PFSK-1 (cell line): Measurements from ENCODE around the gene TMEM167B.

ENCODE experiments used
- FOXP2 ChIP-seq: optimal IDR thresholded peaks from 2 replicates; pipeline ENCODE3; 2011; ENCODE audit warnings: borderline replicate concordance, control low read depth, inconsistent platforms; ENCODE audit not compliant: insufficient read depth; ENCODE audit errors: extremely low read length, extremely low read depth
- POLR2AphosphoS5 ChIP-seq: IDR thresholded peaks from 2 replicates; pipeline ENCODE4 v1.6.1; 2012; ENCODE audit warnings: low read depth, mild to moderate bottlenecking, control low read depth, low read length, moderate library complexity
- SIN3A ChIP-seq: IDR thresholded peaks from 2 replicates; pipeline ENCODE4 v1.6.1; 2012; ENCODE audit warnings: mild to moderate bottlenecking, low read length, moderate library complexity, borderline replicate concordance; ENCODE audit not compliant: insufficient read depth
- TAF1 ChIP-seq: IDR thresholded peaks from 2 replicates; pipeline ENCODE4 v1.6.1; 2012; ENCODE audit warnings: low read length, control low read depth, borderline replicate concordance; ENCODE audit not compliant: insufficient read depth
- TF ChIP-seq, protein P1 (sequence below), 2 experiments: IDR thresholded peaks; 2 replicates each; pipeline versions ENCODE4 v1.6.1 to v1.8.0; 2011 to 2012; ENCODE audit warnings: low read depth in 2 of 2, low read length in 2 of 2, control low read depth in 1 of 2, inconsistent platforms in 1 of 2, mild to moderate bottlenecking in 1 of 2, moderate library complexity in 1 of 2; ENCODE audit not compliant: insufficient read depth in 1 of 2

Gene TMEM167B

DNA sequence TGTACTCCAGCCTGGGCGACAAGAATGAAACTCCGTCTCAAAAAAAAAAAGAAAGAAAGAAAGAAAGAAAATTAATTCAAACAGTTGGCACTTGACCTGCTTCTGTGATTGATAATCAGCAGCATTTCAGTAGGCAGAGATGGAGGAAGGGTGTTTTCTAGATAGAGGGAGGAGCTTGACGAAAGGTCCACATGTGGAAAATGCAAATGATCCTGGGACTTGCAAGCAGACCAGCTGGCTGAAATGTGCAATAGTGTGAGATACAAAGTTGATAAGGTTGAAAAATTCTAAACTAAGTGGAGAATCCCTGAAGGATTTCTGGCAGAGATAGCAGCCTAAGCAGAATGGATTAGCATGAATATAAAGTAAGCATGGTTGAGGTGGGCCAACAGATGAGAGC, 27.5 kb downstream of the TMEM167B start:
- no peak for TF ChIP-seq SIN3A

- TF ChIP-seq, protein P1, sequence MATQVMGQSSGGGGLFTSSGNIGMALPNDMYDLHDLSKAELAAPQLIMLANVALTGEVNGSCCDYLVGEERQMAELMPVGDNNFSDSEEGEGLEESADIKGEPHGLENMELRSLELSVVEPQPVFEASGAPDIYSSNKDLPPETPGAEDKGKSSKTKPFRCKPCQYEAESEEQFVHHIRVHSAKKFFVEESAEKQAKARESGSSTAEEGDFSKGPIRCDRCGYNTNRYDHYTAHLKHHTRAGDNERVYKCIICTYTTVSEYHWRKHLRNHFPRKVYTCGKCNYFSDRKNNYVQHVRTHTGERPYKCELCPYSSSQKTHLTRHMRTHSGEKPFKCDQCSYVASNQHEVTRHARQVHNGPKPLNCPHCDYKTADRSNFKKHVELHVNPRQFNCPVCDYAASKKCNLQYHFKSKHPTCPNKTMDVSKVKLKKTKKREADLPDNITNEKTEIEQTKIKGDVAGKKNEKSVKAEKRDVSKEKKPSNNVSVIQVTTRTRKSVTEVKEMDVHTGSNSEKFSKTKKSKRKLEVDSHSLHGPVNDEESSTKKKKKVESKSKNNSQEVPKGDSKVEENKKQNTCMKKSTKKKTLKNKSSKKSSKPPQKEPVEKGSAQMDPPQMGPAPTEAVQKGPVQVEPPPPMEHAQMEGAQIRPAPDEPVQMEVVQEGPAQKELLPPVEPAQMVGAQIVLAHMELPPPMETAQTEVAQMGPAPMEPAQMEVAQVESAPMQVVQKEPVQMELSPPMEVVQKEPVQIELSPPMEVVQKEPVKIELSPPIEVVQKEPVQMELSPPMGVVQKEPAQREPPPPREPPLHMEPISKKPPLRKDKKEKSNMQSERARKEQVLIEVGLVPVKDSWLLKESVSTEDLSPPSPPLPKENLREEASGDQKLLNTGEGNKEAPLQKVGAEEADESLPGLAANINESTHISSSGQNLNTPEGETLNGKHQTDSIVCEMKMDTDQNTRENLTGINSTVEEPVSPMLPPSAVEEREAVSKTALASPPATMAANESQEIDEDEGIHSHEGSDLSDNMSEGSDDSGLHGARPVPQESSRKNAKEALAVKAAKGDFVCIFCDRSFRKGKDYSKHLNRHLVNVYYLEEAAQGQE (IDR thresholded peaks at IDR 0.05; ENCODE audit: insufficient read depth in 1 of 2, low read depth in 2 of 2, low read length in 2 of 2) = no peak
- TF ChIP-seq POLR2AphosphoS5 = no peak
- TF ChIP-seq FOXP2 = no peak
- no peak for TF ChIP-seq TAF1
- no peak for TF ChIP-seq SIN3A
Observed at GRCh38 chr1:109120356-109120755, 29.8 kb downstream of the TMEM167B start.

DNA sequence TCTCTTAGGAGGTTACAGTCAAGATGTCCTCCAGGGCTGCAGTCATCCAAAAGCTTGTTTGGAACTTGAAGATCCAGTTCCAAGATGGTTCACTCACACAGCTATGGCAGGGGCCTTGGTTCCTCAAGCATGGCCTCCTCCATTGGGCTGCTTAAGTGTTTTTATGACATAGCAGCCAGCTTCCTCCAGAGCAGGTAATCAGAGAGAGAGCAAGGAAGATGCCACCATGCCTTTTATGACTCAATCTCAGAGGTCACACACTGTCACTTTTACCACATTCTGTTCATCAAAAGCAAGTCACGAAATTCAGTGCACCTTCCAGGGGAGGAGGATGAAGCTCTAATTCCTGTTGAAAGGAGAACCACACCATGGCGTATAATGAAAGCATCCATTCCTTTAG, 40.5 kb downstream of the TMEM167B start:
- TF ChIP-seq FOXP2 (no peak), POLR2AphosphoS5 (no peak), TAF1 (no peak), SIN3A (no peak)
- TF ChIP-seq, protein P1 (IDR thresholded peaks at IDR 0.05; ENCODE audit: insufficient read depth in 1 of 2, low read depth in 2 of 2, low read length in 2 of 2) = no peak

DNA sequence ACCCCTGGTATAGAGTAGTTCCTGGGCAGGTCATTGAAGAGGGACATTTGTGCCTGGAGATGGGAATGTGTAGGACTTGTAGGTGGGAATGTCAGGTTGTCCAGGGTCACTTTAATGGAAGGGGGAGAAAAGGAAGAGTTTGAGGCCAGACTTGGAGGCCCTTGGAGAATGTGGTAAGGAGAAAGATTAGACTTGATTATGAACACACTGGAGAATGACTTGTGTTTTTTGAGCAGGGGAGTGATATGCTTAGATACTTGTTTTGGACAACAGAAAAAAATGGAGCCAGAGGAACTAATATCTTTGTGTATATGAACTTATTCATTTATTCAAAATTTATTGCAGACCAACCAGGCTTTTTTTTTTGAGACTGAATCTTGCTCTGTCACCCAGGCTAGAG, 41.2 kb downstream of the TMEM167B start:
- no peak for TF ChIP-seq POLR2AphosphoS5
- no peak for TF ChIP-seq TAF1
- TF ChIP-seq, protein P1 (IDR thresholded peaks at IDR 0.05; ENCODE audit: insufficient read depth in 1 of 2, low read depth in 2 of 2, low read length in 2 of 2) = no peak
- TF ChIP-seq SIN3A = no peak
- TF ChIP-seq FOXP2 = no peak

DNA sequence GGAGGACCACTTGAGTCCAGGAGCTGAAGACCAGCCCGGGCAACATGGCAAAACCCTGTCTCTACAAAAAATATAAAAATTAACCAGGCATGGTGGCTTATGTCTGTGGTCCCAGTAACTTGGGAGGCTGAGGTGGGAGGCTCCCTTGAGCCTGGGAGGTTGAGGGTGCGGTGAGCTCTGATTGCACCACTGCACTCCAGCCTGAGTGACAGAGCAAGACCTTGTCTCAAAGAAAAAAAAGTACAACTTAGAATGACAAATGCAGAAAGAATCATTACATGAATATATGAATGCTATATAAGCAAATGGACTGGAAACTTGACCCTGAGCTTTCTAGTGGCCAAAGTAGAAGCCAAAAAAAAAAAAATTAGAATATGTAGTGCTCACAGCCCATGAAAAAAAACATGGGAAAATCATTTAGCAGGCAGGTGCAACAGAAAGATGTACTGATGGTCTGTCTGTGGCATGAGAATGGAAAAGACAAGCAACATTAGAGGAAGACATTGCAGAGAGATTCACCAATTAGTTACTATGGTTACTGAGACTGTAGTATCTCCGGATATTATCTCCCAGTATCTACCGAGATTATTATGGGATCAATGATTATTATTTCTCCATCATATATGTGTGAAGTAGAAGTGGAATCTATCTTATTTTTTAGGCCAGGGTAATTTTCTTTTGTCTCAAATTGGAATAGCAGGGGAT, 42.6 kb downstream of the TMEM167B start:
- TF ChIP-seq SIN3A (no peak), TAF1 (no peak), FOXP2 (no peak), POLR2AphosphoS5 (no peak)
- TF ChIP-seq, protein P1 (IDR thresholded peaks at IDR 0.05; ENCODE audit: insufficient read depth in 1 of 2, low read depth in 2 of 2, low read length in 2 of 2) = no peak
